Adrenal gland (tissue), 5 donors: ENCODE results near the gene ORC4.

Source experiments
- CTCF ChIP-seq, 6 experiments: fragments of 450-650 bp in 4 of 6; fragments of 200-600 bp in 2 of 6; sonication (generic) in 1 of 6; IDR thresholded peaks; 1 replicate in 5 of 6; 2 replicates in 1 of 6; pipeline versions ENCODE4 v1.5.1 to v1.8.0; 2016 to 2021; ENCODE audit warnings: antibody characterized with exemption in 6 of 6, mild to moderate bottlenecking in 2 of 6, moderate library complexity in 1 of 6
- POLR2A ChIP-seq, 2 donors: fragments of 450-650 bp; IDR thresholded peaks; one replicate each; pipeline ENCODE4 v1.6.1; 2017; ENCODE audit warnings: antibody characterized with exemption in 2 of 2, mild to moderate bottlenecking in 2 of 2, moderate library complexity in 1 of 2
- donor health status: DM: no; HTN: no; CAD: no.

DNA sequence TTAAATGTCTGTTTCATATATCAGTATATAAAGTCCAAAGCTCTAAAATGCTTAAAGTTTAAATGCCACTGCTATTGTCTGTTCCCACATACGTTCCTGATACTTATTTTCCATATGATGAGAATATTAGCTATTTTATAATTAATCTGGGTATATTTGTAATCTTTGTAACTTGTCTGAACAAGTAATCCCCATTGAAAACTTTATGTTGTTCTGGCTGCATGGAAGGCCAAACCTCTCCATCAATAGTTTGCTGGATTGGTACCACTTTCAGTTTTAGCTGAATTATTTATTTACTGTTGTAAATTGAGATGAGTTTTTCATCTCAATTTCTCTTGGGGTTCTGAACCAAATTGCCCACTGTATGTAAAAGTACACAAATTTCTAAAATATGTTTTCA lies 1.8 kb upstream of the ORC4 start:
- TF ChIP-seq POLR2A (IDR thresholded peaks at IDR 0.05) (no peak), CTCF (IDR thresholded peaks at IDR 0.05) (no peak)
